Measurements from ENCODE around the gene ZNF804A.

ZNF804A gene

DNA sequence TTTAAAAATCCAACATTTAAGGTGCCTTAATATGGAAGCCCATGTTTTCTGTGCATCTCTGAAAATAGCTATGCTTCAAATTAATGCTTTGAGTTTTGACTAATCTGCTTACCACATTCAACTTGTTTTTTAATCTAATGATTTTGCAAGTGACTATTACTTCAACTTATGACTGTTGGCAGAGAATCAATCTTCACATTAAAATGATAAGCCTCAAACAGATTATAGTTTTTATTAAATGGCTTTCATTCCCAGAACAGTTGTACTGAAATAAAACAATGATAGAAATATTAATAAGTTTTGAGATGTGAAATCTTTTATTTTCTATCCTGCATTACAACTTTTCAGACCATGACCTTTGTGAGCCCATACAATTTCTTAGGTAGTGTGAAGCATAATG lies 347.5 kb downstream of the ZNF804A start:
- H3K27me3 Mint-ChIP-seq: no peaks in the 10 kb centered on the region
- H3K4me3 Mint-ChIP-seq: no peak overlapping the region
- H3K4me1 Mint-ChIP-seq (ENCODE audit: low read depth): no peaks in the 10 kb centered on the region
- no peaks in the 10 kb centered on the region for H3K36me3 Mint-ChIP-seq
- no peak overlapping the region for H3K27ac Mint-ChIP-seq
- H3K9me3 Mint-ChIP-seq (ENCODE audit: low read depth): peaks cover 4% of the 10 kb centered on the region

DNA sequence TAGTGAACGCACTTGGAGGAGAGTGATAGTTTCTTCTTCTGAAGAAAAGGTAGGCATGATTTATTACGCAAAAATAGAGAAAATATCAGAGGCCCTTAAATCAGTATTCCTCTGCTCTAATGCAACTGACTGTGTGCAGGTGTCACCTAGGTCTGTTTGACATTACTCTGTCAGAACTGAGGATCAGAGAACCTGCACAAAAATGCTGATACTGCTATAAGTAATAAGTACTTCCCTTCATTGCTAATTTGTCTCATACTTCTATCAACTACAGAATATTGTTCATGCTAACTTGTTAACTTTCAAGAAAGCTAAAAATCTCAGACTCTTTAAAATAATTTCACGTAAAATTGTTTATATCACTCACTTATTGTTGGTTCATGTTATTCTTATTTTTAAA lies 358.5 kb downstream of the ZNF804A start:
- Mint-ChIP-seq H3K27me3 (no peaks in the 10 kb centered on the region), H3K36me3 (no peaks in the 10 kb centered on the region), H3K27ac (no peak overlapping the region), H3K4me3 (no peak overlapping the region), H3K4me1 (ENCODE audit: low read depth) (no peaks in the 10 kb centered on the region), H3K9me3 (ENCODE audit: low read depth) (no peaks in the 10 kb centered on the region)

DNA sequence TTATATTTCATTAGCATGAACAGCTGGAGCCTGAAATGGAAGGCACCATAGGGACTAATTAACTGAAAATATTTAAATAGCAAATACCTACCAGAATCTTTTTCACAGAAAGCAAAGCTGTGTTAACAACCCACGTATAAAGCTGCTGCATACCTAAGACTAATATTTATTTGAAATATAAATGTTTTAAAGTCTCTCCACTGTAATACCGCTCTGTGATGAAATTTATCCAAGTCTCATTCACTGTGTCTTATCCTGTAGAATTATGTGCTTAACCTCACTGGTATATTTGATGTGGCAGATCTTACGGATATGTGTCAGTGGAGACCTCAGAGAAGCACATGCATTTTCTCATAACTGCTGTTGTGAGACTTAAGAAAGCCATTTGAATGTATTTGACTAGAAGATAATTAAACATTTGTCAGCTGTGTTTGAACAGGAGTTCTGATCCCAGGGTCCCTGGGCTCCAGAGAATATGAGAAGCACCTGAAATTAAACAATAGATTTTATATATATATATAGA lies 373.3 kb downstream of the ZNF804A start:
- H3K27me3 Mint-ChIP-seq: no peaks in the 10 kb centered on the region
- no peak overlapping the region for H3K4me3 Mint-ChIP-seq
- H3K27ac Mint-ChIP-seq: no peak overlapping the region
- H3K9me3 Mint-ChIP-seq (ENCODE audit: low read depth): no peaks in the 10 kb centered on the region
- H3K36me3 Mint-ChIP-seq: no peaks in the 10 kb centered on the region
- H3K4me1 Mint-ChIP-seq (ENCODE audit: low read depth): no peaks in the 10 kb centered on the region
